Thyroid gland (tissue), 4 donors: ENCODE data around the gene CYP19A1.

Experiments used
- CTCF ChIP-seq, 6 experiments: fragments of 200-600 bp in 3 of 6; fragments of 450-650 bp in 3 of 6; sonication (generic) in 3 of 6; IDR thresholded peaks; one replicate each; pipeline ENCODE4 v1.5.1; 2016 to 2019; ENCODE audit warnings: antibody characterized with exemption in 6 of 6, mild to moderate bottlenecking in 2 of 6, inconsistent platforms in 1 of 6, moderate library complexity in 1 of 6
- POLR2A ChIP-seq, 2 donors: fragments of 450-650 bp; IDR thresholded peaks; one replicate each; pipeline ENCODE4 v1.6.1; 2017; ENCODE audit warnings: antibody characterized with exemption in 2 of 2, mild to moderate bottlenecking in 2 of 2, moderate library complexity in 1 of 2

- no peak for TF ChIP-seq CTCF (IDR thresholded peaks at IDR 0.05)
- TF ChIP-seq POLR2A (IDR thresholded peaks at IDR 0.05): no peak
Observed at GRCh38 chr15:51262463-51262862, 75.9 kb downstream of the CYP19A1 start.
